ENCODE measurements around the gene LCA5L. TPM values are rescaled to one million over a fixed set of nuclear protein-coding genes. Genes with fewer than 3 reads are reported as not detected.
A peak's percentile ranks its signal among the peaks of the same experiment; 100 is the strongest.

Gene LCA5L
- total and polyA plus RNA-seq, 2 of the 13 experiments (the other 11 are each of a cell fraction or from before 2014, with no cell fraction given), result 0.13 to 0.55 TPM

DNA sequence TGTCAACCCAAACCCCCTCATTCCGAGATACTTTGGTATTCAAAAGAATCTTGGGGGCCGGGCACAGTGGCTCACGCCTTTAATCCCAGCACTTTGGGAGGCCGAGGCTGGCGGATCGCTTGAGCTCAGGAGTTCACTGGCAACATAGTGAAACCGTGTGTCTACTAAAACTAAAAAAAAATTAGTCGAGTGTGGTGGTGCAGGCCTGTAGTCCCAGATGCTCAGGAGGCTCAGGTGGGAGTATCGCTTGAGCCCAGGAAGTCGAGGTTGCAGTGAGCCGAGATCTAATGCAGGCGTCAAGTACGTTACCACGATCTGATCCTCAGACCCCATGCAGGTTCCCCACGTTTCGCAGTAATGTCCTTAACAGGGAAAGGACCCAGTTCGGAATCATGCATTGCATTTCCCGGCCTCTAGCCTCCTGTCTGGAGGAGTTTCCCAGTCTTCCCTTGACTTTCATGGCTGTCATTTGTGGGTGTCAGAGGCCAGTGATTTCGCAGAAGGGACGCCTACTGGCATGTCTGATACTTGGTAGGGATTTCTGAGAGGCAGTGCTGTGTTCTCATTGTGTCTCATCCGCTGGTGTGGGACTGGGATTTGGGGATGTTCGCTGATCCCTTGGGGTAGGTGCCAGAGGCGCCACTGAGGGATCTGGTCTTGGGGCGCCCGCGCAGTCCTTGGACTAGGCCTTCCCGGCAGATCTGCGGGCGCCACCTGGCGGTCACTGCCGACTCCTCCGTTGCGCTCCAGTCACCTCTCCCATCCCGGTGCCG is 57.4 kb downstream of the LCA5L start (continued):
- TF ChIP-seq MXI1 (IDR thresholded peaks at IDR 0.05; ENCODE audit: borderline replicate concordance, low read depth, low read length), result peak; percentile 50; the same call in 2 of the 3 replicates
- 0 out of 2 replicates have a peak, but pooled peaks have one; percentile 51 for TF ChIP-seq CSRNP1 (CRISPR knock-in tag; IDR thresholded peaks at IDR 0.05)
- TF ChIP-seq ZNF501 (CRISPR knock-in tag; IDR thresholded peaks at IDR 0.05), result peak; percentile 21; the same call in 1 of the 2 replicates
- peak; percentile 94 for TF ChIP-seq RAD21 (CRISPR knock-in tag; IDR thresholded peaks at IDR 0.05)
- TF ChIP-seq ZNF142 (CRISPR knock-in tag; IDR thresholded peaks at IDR 0.05), result peak; percentile 50; the same call in 1 of the 2 replicates
- TF ChIP-seq, protein P1, sequence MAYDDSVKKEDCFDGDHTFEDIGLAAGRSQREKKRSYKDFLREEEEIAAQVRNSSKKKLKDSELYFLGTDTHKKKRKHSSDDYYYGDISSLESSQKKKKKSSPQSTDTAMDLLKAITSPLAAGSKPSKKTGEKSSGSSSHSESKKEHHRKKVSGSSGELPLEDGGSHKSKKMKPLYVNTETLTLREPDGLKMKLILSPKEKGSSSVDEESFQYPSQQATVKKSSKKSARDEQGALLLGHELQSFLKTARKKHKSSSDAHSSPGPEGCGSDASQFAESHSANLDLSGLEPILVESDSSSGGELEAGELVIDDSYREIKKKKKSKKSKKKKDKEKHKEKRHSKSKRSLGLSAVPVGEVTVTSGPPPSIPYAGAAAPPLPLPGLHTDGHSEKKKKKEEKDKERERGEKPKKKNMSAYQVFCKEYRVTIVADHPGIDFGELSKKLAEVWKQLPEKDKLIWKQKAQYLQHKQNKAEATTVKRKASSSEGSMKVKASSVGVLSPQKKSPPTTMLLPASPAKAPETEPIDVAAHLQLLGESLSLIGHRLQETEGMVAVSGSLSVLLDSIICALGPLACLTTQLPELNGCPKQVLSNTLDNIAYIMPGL (CRISPR knock-in tag; IDR thresholded peaks at IDR 0.05; ENCODE audit: borderline replicate concordance in 1 of 2, low read depth in 1 of 2), result peak; percentile 84 to 89
- TF ChIP-seq ZSCAN31 (CRISPR knock-in tag; IDR thresholded peaks at IDR 0.05; ENCODE audit: low read depth), result 0 out of 2 replicates have a peak, but pooled peaks have one; percentile 32
- TF ChIP-seq, protein P2, sequence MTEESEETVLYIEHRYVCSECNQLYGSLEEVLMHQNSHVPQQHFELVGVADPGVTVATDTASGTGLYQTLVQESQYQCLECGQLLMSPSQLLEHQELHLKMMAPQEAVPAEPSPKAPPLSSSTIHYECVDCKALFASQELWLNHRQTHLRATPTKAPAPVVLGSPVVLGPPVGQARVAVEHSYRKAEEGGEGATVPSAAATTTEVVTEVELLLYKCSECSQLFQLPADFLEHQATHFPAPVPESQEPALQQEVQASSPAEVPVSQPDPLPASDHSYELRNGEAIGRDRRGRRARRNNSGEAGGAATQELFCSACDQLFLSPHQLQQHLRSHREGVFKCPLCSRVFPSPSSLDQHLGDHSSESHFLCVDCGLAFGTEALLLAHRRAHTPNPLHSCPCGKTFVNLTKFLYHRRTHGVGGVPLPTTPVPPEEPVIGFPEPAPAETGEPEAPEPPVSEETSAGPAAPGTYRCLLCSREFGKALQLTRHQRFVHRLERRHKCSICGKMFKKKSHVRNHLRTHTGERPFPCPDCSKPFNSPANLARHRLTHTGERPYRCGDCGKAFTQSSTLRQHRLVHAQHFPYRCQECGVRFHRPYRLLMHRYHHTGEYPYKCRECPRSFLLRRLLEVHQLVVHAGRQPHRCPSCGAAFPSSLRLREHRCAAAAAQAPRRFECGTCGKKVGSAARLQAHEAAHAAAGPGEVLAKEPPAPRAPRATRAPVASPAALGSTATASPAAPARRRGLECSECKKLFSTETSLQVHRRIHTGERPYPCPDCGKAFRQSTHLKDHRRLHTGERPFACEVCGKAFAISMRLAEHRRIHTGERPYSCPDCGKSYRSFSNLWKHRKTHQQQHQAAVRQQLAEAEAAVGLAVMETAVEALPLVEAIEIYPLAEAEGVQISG (CRISPR knock-in tag; IDR thresholded peaks at IDR 0.05), result peak; percentile 34; the same call in 1 of the 2 replicates
- peak; percentile 73 for TF ChIP-seq ZNF687 (CRISPR knock-in tag; IDR thresholded peaks at IDR 0.05)
- no peak for TF ChIP-seq MAFF (IDR thresholded peaks at IDR 0.05; ENCODE audit: low read depth, low read length)
